Measurements from ENCODE around the gene MYRF.

DNA sequence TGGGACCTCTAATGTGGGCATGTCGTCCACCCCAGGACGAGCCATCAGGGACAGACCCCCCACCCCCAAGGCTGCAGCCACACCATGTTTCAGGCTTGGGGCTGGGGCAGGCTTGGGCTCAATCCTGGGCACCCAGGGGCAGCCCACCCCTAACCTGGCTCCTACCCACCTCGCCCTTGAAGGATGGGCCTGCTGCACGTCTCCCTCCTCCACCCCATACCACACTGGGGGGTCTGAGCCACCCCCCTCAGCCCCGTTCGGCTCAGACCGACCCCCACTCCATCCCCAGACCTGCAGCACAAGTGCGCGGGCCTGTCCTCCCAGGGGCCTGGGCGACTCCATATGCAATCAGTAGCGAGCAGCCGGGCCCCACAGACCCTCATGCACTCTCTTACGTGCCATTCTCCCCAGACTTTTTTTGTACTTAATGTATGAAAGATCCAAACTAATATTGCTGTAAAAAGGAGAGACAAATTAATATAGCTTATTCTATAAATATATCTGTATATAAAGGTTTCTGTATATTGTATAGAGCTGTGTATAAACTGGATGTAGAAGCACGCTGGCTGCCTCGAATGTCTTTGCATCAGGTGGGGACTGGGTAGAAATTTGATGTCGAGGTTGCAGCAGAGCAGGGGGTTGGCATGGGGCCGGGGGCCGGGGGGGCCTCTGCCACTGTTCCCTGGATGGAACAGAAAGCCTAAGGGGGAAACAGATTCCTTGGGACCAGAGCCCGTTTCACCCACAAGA lies 5.8 kb upstream of the MYRF start:
- TF ChIP-seq, protein P1, sequence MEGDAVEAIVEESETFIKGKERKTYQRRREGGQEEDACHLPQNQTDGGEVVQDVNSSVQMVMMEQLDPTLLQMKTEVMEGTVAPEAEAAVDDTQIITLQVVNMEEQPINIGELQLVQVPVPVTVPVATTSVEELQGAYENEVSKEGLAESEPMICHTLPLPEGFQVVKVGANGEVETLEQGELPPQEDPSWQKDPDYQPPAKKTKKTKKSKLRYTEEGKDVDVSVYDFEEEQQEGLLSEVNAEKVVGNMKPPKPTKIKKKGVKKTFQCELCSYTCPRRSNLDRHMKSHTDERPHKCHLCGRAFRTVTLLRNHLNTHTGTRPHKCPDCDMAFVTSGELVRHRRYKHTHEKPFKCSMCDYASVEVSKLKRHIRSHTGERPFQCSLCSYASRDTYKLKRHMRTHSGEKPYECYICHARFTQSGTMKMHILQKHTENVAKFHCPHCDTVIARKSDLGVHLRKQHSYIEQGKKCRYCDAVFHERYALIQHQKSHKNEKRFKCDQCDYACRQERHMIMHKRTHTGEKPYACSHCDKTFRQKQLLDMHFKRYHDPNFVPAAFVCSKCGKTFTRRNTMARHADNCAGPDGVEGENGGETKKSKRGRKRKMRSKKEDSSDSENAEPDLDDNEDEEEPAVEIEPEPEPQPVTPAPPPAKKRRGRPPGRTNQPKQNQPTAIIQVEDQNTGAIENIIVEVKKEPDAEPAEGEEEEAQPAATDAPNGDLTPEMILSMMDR (conservative IDR thresholded peaks at IDR 0.05), result no peak
- no peak for TF ChIP-seq ZFX (IDR thresholded peaks at IDR 0.05)

All from C4-2B (cell line).